ENCODE results near the gene PHKG2. TPM values are rescaled to one million over a fixed set of nuclear protein-coding genes. Genes with fewer than 3 reads are reported as not detected.

The PHKG2 gene
- total RNA-seq, 1 experiment from 2014 or later: 30.9 TPM

GRCh38 chr16:30768583-30769181, 20.5 kb downstream of the PHKG2 start:
- ChIA-PET CTCF (no interaction called here), POLR2A (ENCODE audit: unreplicated experiment) (no interaction called here)
- no peaks in the 10 kb centered on the region for H3K27me3 ChIP-seq (ENCODE audit: low read length)
- TF ChIP-seq EZH2 (IDR thresholded peaks at IDR 0.05; ENCODE audit: low read length, unreplicated experiment) (no peak), EZH2phosphoT487 (IDR thresholded peaks at IDR 0.05; ENCODE audit: borderline replicate concordance, low read length) (no peak), CTCF (conservative IDR thresholded peaks at IDR 0.05; ENCODE audit: low read depth, low read length) (no peak)
- no peak overlapping the region for H3K9ac ChIP-seq (ENCODE audit: low read length)
- intact Hi-C loops (cut with micrococcal nuclease): no loop called here
- no peak overlapping the region for H3K4me2 ChIP-seq (ENCODE audit: low read length)
- H3K9me3 ChIP-seq (ENCODE audit: low read length): no peaks in the 10 kb centered on the region
- H4K20me1 ChIP-seq (ENCODE audit: low read length): no peaks in the 10 kb centered on the region
- DNase-seq (no peak), ATAC-seq (no peak)
- H3K79me2 ChIP-seq (ENCODE audit: low read length): peaks cover 9% of the 10 kb centered on the region
- TSS peak; percentile 11 for BruUV-seq (replicated peaks)
- H2AFZ ChIP-seq (ENCODE audit: low read length): no peak overlapping the region
- no peaks in the 10 kb centered on the region for H3F3A ChIP-seq (ENCODE audit: low read length, unreplicated experiment)
- H3K36me3 ChIP-seq (ENCODE audit: low read depth, low read length): peaks cover 25% of the 10 kb centered on the region; the same call in 1 of the 2 replicates
- H3K4me1 ChIP-seq (ENCODE audit: insufficient read depth, low read length): peaks cover 3% of the 10 kb centered on the region; the same call in 1 of the 2 replicates
- no peak overlapping the region for H3K27ac ChIP-seq (ENCODE audit: low read length)
- H3K4me3 ChIP-seq (ENCODE audit: low read length): no peak overlapping the region
- no peaks in the 10 kb centered on the region for H3K9me2 ChIP-seq (replicated peaks; ENCODE audit: low read length)

DNA sequence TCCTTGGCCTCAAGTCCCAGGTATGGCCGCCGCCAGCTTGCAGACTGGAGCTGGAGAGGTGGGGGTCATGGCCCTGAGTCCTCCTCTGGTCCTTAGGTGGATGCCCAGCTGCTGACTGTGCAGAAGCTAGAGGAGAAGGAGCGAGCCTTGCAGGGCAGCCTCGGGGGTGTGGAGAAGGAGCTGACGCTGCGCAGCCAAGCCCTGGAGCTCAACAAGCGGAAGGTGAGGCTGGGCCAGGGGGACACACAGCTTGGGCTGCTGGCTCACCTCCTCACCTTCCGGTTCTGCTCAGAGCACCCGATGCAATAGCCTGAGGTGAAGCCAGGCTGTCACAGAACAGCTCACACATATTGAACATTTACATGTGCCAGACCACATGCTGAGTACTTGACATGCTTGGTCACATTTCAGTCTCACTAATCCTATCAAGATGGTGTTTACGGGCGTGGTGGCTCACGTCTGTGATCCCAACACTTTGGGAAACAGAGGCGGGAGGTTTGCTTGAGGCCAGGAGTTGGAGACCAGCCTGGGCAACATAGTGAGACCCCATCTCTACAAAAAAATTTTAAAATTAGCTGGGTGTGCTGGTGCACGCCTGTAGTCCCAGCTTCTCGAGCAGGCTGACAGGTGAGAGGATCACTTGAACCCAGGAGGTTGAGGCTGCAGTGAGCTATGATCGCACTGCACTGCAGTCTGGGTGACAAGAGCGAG, 21.3 kb downstream of the PHKG2 start:
- ATAC-seq (no peak), DNase-seq (no peak)
- ChIA-PET CTCF (interaction anchor here (0.6 kb wide), 1 partner anchor 118 kb away, joined by 3 read pairs; no protein-coding TSS in a partner anchor), POLR2A (ENCODE audit: unreplicated experiment) (interaction anchor here (0.6 kb wide), 1 partner anchor 87 kb away, joined by 4 read pairs; no protein-coding TSS in a partner anchor)
- Histone ChIP-seq H3K27ac (ENCODE audit: low read length) (no peak overlapping the region), H3K9me3 (ENCODE audit: low read length) (no peaks in the 10 kb centered on the region), H3K9ac (ENCODE audit: low read length) (no peak overlapping the region), H4K20me1 (ENCODE audit: low read length) (no peaks in the 10 kb centered on the region), H3K9me2 (replicated peaks; ENCODE audit: low read length) (no peaks in the 10 kb centered on the region), H3K27me3 (ENCODE audit: low read length) (no peaks in the 10 kb centered on the region), H3K4me2 (ENCODE audit: low read length) (no peak overlapping the region), H2AFZ (ENCODE audit: low read length) (no peak overlapping the region), H3K4me3 (ENCODE audit: low read length) (no peak overlapping the region), H3K4me1 (ENCODE audit: insufficient read depth, low read length) (no peaks in the 10 kb centered on the region), H3F3A (ENCODE audit: low read length, unreplicated experiment) (no peaks in the 10 kb centered on the region), H3K79me2 (ENCODE audit: low read length) (0 out of 2 replicates have a peak, but pooled peaks cover under 1% of the 10 kb centered on the region), H3K36me3 (ENCODE audit: low read depth, low read length) (peaks cover 18% of the 10 kb centered on the region; the same call in 1 of the 2 replicates)
- no TSS peak for BruUV-seq (replicated peaks)
- intact Hi-C loops (cut with micrococcal nuclease): no loop called here
- TF ChIP-seq EZH2phosphoT487 (IDR thresholded peaks at IDR 0.05; ENCODE audit: borderline replicate concordance, low read length): no peak
- no peak for TF ChIP-seq CTCF (conservative IDR thresholded peaks at IDR 0.05; ENCODE audit: low read depth, low read length)
- TF ChIP-seq EZH2 (IDR thresholded peaks at IDR 0.05; ENCODE audit: low read length, unreplicated experiment): no peak

DNA sequence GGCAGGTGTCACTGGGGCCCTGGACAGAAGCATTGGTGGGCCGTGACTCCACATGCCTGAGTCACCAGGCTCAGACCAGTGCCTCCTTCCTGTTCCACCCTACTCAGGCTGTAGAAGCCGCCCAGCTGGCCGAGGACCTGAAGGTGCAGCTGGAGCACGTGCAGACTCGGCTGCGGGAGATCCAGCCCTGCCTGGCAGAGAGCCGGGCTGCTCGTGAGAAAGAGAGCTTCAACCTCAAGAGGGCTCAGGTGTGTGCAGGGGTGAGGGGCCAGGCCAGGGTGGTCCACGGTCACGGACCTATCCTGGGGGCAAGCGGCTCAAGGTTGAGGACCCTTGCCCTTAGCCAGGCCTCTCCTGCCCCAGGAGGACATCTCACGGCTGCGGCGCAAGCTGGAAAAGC, 23.5 kb downstream of the PHKG2 start:
- Histone ChIP-seq H3K4me1 (ENCODE audit: insufficient read depth, low read length) (peaks cover 5% of the 10 kb centered on the region), H3K9me2 (replicated peaks; ENCODE audit: low read length) (no peaks in the 10 kb centered on the region), H3K79me2 (ENCODE audit: low read length) (no peaks in the 10 kb centered on the region), H3K4me3 (ENCODE audit: low read length) (no peak overlapping the region), H3F3A (ENCODE audit: low read length, unreplicated experiment) (no peaks in the 10 kb centered on the region), H3K9me3 (ENCODE audit: low read length) (no peaks in the 10 kb centered on the region), H4K20me1 (ENCODE audit: low read length) (no peaks in the 10 kb centered on the region), H3K9ac (ENCODE audit: low read length) (no peak overlapping the region), H3K27me3 (ENCODE audit: low read length) (no peaks in the 10 kb centered on the region), H3K27ac (ENCODE audit: low read length) (no peak overlapping the region), H3K36me3 (ENCODE audit: low read depth, low read length) (peaks cover 8% of the 10 kb centered on the region; the same call in 1 of the 2 replicates), H3K4me2 (ENCODE audit: low read length) (no peak overlapping the region), H2AFZ (ENCODE audit: low read length) (no peak overlapping the region)
- ChIA-PET CTCF (no interaction called here), POLR2A (ENCODE audit: unreplicated experiment) (no interaction called here)
- ATAC-seq: peak; percentile 40
- intact Hi-C loops (cut with micrococcal nuclease): no loop called here
- no TSS peak for BruUV-seq (replicated peaks)
- TF ChIP-seq CTCF (conservative IDR thresholded peaks at IDR 0.05; ENCODE audit: low read depth, low read length) (no peak), EZH2phosphoT487 (IDR thresholded peaks at IDR 0.05; ENCODE audit: borderline replicate concordance, low read length) (no peak), EZH2 (IDR thresholded peaks at IDR 0.05; ENCODE audit: low read length, unreplicated experiment) (no peak)
- DNase-seq: peak; percentile 18
